Nucleus accumbens (tissue), 56 donors: ENCODE data around the gene UBAP2.

ENCODE experiments used
- DNase-seq, 56 donors: peaks; one replicate each; lab custom pipeline; 2025; lab: John Stamatoyannopoulos, UW

UBAP2 gene, protein sequence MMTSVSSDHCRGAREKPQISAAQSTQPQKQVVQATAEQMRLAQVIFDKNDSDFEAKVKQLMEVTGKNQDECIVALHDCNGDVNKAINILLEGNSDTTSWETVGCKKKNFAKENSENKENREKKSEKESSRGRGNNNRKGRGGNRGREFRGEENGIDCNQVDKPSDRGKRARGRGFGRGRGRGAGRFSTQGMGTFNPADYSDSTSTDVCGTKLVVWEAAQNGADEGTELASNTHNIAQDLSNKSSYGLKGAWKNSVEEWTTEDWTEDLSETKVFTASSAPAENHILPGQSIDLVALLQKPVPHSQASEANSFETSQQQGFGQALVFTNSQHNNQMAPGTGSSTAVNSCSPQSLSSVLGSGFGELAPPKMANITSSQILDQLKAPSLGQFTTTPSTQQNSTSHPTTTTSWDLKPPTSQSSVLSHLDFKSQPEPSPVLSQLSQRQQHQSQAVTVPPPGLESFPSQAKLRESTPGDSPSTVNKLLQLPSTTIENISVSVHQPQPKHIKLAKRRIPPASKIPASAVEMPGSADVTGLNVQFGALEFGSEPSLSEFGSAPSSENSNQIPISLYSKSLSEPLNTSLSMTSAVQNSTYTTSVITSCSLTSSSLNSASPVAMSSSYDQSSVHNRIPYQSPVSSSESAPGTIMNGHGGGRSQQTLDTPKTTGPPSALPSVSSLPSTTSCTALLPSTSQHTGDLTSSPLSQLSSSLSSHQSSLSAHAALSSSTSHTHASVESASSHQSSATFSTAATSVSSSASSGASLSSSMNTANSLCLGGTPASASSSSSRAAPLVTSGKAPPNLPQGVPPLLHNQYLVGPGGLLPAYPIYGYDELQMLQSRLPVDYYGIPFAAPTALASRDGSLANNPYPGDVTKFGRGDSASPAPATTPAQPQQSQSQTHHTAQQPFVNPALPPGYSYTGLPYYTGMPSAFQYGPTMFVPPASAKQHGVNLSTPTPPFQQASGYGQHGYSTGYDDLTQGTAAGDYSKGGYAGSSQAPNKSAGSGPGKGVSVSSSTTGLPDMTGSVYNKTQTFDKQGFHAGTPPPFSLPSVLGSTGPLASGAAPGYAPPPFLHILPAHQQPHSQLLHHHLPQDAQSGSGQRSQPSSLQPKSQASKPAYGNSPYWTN

GRCh38 chr9:34048727-34049629, at the start of gene UBAP2:
Gene UBAP2, minus strand, starts transcription at chr9:34048887. Its CDS starts 31,739 bp downstream, at chr9:34017148.
- peak; percentile 88 to 100 (median 98) for DNase-seq

- DNase-seq, result no peak
Measured at GRCh38 chr9:34098307-34098706, 49.6 kb upstream of the UBAP2 start.

GRCh38 chr9:34097865-34098264, 49.2 kb upstream of the UBAP2 start:
- no peak for DNase-seq

GRCh38 chr9:34096751-34097150, 48.1 kb upstream of the UBAP2 start:
- no peak for DNase-seq

DNA sequence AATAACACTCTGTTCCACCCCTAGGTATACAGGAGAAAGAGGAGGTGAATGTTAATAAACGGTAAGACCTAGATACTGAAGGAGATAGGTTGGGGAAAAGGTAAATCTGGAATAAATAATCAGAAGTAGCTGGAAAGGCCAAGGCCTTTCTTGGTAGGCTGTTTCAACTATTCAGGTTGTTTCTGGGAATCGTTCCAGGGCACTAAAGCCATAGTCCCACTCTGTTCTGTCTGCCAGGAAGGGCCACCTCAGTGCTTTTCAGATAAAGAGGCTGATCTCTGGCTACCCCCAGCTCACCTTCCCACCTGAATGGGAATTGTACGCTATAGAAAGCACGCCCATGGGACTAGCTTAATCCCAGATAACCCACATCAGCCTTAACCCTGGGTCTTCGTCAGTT, 44.9 kb upstream of the UBAP2 start:
- no peak for DNase-seq

GRCh38 chr9:34089311-34089710, 40.6 kb upstream of the UBAP2 start:
- peak in 6 of 56 donors; percentile 2 to 15 (median 4) for DNase-seq

- no peak for DNase-seq
Measured at GRCh38 chr9:34087370-34087769, 38.7 kb upstream of the UBAP2 start.

- peak in 2 of 56 donors; percentile 2 to 10 for DNase-seq
Measured at GRCh38 chr9:34086864-34087263, 38.2 kb upstream of the UBAP2 start.

DNA sequence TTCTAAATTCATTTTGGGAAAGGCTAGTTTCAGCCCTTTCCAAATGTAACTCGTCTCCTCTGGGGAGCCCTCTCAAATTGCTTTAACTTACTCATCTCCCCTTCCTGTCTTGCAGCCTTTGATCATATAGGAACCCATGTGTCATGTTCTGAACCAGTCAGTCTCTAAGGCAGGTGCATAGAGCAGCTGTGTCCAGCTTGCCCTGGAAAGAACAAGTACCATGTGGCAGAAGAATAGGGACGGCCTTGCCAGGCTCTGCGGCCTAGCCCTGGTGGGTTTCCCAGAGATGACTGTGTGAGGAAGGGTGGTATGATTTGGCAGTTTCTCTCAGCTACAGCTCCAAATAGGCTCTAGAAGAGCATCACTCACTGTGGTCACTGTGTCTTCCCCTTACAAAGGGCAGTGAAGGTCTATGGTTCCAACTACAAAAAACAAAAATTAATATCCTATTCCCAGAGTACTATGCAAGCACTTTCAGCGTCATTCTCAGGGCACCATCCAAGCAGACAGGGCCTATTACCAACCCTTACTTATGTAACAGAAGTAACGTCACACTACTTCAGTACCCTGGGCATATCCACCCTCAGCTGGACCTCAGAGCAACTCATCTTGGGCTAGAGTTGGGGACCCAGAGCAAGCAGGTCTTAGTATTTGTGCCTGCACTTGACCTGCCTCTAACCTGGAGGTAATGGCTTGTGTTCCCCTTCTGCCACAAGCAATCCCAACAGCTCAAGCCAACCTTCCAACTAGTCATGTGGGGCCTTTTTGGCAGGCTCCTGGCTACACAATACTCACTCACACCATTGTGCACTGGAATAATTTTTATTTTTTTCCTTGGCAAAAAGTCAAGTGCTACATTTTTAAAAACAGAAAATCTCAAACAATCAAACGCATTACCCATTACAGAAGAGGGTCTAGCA, 37.2 kb upstream of the UBAP2 start:
- DNase-seq, result peak in 32 of 56 donors; percentile 2 to 37 (median 14)

GRCh38 chr9:34084562-34084961, 35.9 kb upstream of the UBAP2 start:
- peak in 55 of 56 donors; percentile 7 to 87 (median 49) for DNase-seq

DNA sequence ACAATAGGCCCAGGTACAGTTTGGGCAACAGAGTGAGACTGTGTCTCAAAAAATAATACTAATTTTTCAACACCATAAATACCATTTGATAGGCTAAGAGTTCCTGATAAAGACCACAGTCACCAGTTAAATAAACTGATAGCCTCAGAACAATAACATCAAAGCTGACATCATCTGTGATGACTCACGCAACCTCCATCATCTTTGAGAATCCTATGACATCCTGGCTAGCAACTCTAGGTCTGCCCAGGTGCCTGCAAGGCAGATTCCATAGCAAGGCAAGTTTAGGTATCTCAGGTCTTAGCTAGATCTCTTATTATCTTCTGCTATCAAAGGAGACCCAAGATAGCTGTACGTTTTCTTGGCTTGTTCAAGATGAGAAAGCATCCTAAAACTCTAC, 30.5 kb upstream of the UBAP2 start:
- DNase-seq, result no peak

DNA sequence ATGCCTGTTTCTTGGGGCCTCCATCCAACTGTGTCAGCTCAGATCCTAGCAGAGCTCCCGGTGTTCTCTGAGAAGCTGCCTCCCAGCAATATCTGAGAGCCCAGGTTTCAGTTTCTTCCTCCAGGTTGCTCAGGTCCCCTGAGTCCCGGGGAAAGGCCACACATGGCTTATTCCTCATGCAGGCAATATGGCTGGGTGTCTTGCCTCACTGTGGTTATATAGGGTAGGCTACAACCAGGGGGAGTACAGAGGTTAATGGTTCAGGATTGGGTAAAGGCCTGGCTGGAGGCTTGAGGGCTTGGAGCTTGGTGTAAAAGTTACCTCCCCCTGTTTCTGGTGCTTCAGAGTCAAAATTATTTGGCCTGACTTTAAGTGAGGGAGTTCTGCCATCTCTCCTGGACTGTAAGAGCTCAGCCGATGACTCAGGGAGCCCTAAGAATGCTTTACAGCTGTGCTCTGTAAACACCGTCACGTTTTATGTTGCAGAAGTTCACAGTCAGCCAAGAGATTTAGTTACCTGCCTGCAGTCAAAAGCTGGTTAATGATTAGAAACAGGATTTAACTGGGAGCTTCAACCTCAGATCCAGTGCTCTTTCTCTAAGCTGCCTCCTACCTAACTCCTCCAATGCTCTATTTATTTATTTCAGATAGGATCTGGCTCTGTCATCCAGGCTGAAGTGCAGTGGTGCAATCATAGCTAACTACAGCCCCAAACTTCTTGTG, 24.3 kb upstream of the UBAP2 start:
- no peak for DNase-seq

DNA sequence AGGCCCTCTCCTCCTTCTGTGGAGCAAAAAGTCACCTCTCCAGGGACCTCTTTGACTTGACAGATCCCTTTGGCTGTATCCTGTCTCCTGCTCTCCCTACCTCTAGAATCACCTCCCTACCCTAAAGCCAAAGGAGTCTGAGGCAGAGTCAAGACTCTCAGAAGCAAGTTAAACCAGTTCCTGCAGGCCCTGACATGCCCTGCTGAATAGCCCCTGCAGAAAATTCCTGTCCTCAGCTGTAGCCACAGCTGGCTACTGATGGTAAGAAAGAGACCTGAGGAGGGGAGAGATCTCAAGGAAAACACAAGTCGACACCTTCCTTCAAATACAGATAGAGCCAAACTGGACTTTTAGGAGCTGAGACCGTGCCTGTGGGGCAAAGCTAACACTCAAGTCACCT, 23.7 kb upstream of the UBAP2 start:
- no peak for DNase-seq

DNA sequence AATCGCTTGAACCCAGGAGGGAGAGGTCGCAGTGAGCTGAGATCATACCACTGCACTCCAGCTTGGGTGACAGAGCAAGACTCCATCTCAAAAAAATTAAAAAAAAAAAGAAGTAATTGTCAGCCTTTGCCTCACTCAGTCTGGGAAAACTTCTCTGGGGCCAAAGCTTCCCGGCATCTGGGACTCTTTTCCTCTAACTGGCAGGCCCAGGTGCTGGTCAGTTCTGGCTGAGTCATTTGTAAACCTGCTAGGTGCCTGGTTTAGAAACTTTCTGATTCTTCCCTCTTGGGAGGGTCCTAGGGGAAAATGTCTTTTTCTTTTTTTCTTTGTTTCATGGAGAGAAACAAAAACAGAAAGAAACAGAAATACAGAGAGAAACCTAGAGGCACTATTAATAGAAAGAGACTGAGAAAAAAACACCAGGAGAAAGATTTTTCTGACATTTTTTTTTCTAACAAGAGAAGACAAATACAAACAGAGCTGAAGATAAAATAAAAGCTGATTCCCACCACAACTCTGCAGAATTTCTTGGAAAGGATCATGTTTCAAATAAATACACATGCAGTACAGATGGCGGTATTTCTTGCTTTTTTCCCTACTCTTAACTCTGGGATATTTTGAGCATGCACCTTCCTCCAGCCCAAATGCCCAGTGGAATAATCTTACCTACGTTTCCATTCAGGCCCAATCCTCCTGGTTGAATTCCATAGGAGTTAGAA, 22.1 kb upstream of the UBAP2 start:
- DNase-seq, result no peak

DNA sequence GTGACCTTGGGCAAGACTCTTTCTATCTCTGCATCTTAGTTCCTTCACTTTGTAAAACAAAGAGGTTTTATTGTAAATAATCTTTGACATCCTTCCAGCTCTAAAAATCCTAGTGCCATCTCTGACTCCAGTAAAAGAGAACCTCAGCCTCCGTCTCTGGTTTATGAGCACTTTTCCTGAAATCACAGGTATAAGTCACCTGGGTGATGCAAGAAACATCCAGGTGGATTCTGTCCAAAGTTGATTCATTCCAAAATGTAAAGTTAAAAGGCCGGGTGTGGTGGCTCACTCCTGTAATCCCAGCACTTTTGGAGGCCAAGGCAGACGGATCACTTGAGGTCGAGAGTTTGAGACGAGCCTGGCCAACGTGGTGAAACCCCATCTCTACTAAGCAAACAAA, 21.1 kb upstream of the UBAP2 start:
- no peak for DNase-seq

- no peak for DNase-seq
Measured at GRCh38 chr9:34065541-34065940, 16.9 kb upstream of the UBAP2 start.

DNA sequence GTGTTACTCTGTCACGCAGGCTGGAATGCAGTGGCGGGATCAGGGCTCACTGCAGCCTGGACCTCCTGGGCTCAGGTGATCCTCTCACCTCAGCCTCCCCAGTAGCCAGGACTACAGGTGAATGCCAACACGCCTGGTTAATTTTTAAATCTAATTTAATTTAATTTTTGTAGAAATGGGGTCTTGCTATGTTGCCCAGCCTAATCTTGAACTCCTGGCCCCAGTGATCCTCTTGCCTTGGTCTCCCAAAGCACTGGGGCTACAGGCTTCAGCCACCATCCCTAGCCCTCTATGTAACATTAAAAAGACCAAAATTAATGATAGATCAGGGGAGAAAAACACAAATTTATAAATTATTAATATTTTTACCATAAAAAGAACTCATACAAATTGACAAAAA, 11.3 kb upstream of the UBAP2 start:
- DNase-seq, result no peak

GRCh38 chr9:34059281-34059680, 10.6 kb upstream of the UBAP2 start:
- no peak for DNase-seq
